Peyer's patch (tissue), 4 donors: ENCODE results near the gene ELFN2. TPM values are rescaled to one million over a fixed set of nuclear protein-coding genes. Genes with fewer than 3 reads are reported as not detected.

Experiments
- DNase-seq, 3 donors: peaks; one replicate each; pipeline ENCODE4 v3.0.0-alpha.2; 2017 to 2019
- H3K27ac ChIP-seq, 4 donors: fragments of 200-600 bp; sonication (generic); one replicate each; pipeline ENCODE4 v1.5.1; 2016 to 2019
- H3K27me3 ChIP-seq, 2 donors: fragments of 200-600 bp; sonication (generic); one replicate each; pipeline ENCODE4 v1.5.1; 2019
- H3K36me3 ChIP-seq, 3 donors: fragments of 200-600 bp; sonication (generic); one replicate each; pipeline ENCODE4 v1.5.1; 2016 to 2019
- H3K4me1 ChIP-seq, 4 donors: fragments of 200-600 bp; sonication (generic); one replicate each; pipeline ENCODE4 v1.5.1; 2016 to 2019
- H3K4me3 ChIP-seq, 4 donors: fragments of 200-600 bp; sonication (generic); 1 replicate in 3 of 4; 2 replicates in 1 of 4; pipeline ENCODE4 v1.5.1; 2016 to 2019; ENCODE audit warnings: mild to moderate bottlenecking in 1 of 4
- H3K9me3 ChIP-seq, 4 donors: fragments of 200-600 bp; sonication (generic); one replicate each; pipeline ENCODE4 v1.5.1; 2016 to 2019; ENCODE audit warnings: mild to moderate bottlenecking in 1 of 4
- CTCF ChIP-seq, 6 experiments: fragments of 450-650 bp in 4 of 6; fragments of 200-600 bp in 2 of 6; sonication (generic) in 1 of 6; IDR thresholded peaks; one replicate each; pipeline ENCODE4 v1.5.1; 2017 to 2019; ENCODE audit warnings: antibody characterized with exemption in 6 of 6, mild to moderate bottlenecking in 3 of 6, moderate library complexity in 1 of 6
- POLR2A ChIP-seq, 2 donors: fragments of 450-650 bp; IDR thresholded peaks; one replicate each; pipeline ENCODE4 v1.5.1; 2017; ENCODE audit warnings: antibody characterized with exemption in 2 of 2, mild to moderate bottlenecking in 2 of 2, moderate library complexity in 2 of 2
- total RNA-seq, 4 donors: library from RNA; depleted of rRNA; stranded (reverse); fragments of >200 nt; gene quantifications; one replicate each; pipeline ENCODE4 v1.1.0, GENCODE V29; 2016

Gene ELFN2
- total RNA-seq, 4 donors from 2014 or later: under 0.01 TPM; not detected in 3

GRCh38 chr22:37352481-37352880 is 74.8 kb downstream of the ELFN2 start:
- DNase-seq: no peak
- H3K4me1 ChIP-seq: no peaks in the 10 kb centered on the region
- no peaks in the 10 kb centered on the region for H3K27me3 ChIP-seq
- H3K4me3 ChIP-seq: no peak overlapping the region
- H3K27ac ChIP-seq: no peak overlapping the region
- TF ChIP-seq POLR2A (IDR thresholded peaks at IDR 0.05): no peak
- no peak for TF ChIP-seq CTCF (IDR thresholded peaks at IDR 0.05)
- no peaks in the 10 kb centered on the region for H3K9me3 ChIP-seq
- no peaks in the 10 kb centered on the region for H3K36me3 ChIP-seq

- H3K4me3 ChIP-seq: no peak overlapping the region
- no peaks in the 10 kb centered on the region for H3K36me3 ChIP-seq
- DNase-seq: no peak
- TF ChIP-seq POLR2A (IDR thresholded peaks at IDR 0.05) (no peak), CTCF (IDR thresholded peaks at IDR 0.05) (no peak)
- no peaks in the 10 kb centered on the region for H3K27me3 ChIP-seq
- no peak overlapping the region for H3K27ac ChIP-seq
- H3K9me3 ChIP-seq: no peaks in the 10 kb centered on the region
- H3K4me1 ChIP-seq: no peaks in the 10 kb centered on the region
Measured at GRCh38 chr22:37351232-37351631, 76.0 kb downstream of the ELFN2 start.

GRCh38 chr22:37349043-37349814 is 78.0 kb downstream of the ELFN2 start:
- H3K9me3 ChIP-seq: no peaks in the 10 kb centered on the region
- H3K27ac ChIP-seq: no peak overlapping the region
- no peak for DNase-seq
- H3K36me3 ChIP-seq: no peaks in the 10 kb centered on the region
- H3K4me1 ChIP-seq: no peaks in the 10 kb centered on the region
- H3K4me3 ChIP-seq: no peak overlapping the region
- no peak for TF ChIP-seq CTCF (IDR thresholded peaks at IDR 0.05)
- no peak for TF ChIP-seq POLR2A (IDR thresholded peaks at IDR 0.05)
- no peaks in the 10 kb centered on the region for H3K27me3 ChIP-seq

- no peak for DNase-seq
- Histone ChIP-seq H3K27ac (no peak overlapping the region), H3K36me3 (no peaks in the 10 kb centered on the region), H3K27me3 (no peaks in the 10 kb centered on the region), H3K4me1 (no peaks in the 10 kb centered on the region), H3K9me3 (no peaks in the 10 kb centered on the region), H3K4me3 (no peak overlapping the region)
- TF ChIP-seq POLR2A (IDR thresholded peaks at IDR 0.05): no peak
- no peak for TF ChIP-seq CTCF (IDR thresholded peaks at IDR 0.05)
Measured at GRCh38 chr22:37346505-37346895, 80.8 kb downstream of the ELFN2 start.

- Histone ChIP-seq H3K27me3 (no peaks in the 10 kb centered on the region), H3K4me3 (no peak overlapping the region), H3K36me3 (no peaks in the 10 kb centered on the region), H3K4me1 (no peaks in the 10 kb centered on the region), H3K27ac (no peak overlapping the region), H3K9me3 (no peaks in the 10 kb centered on the region)
- no peak for TF ChIP-seq POLR2A (IDR thresholded peaks at IDR 0.05)
- TF ChIP-seq CTCF (IDR thresholded peaks at IDR 0.05): no peak
- no peak for DNase-seq
Measured at GRCh38 chr22:37345863-37346504, 81.3 kb downstream of the ELFN2 start.
